ENCODE measurements around the gene GPR4.
A peak's percentile ranks its signal among the peaks of the same experiment; 100 is the strongest.

Gene GPR4

GRCh38 chr19:45590300-45591003 is 11.6 kb downstream of the GPR4 start:
- no peak for DNase-seq (ENCODE audit: low read depth, low spot score)

GRCh38 chr19:45589768-45590167 is 12.2 kb downstream of the GPR4 start:
- no peak for DNase-seq (ENCODE audit: low read depth, low spot score)

DNA sequence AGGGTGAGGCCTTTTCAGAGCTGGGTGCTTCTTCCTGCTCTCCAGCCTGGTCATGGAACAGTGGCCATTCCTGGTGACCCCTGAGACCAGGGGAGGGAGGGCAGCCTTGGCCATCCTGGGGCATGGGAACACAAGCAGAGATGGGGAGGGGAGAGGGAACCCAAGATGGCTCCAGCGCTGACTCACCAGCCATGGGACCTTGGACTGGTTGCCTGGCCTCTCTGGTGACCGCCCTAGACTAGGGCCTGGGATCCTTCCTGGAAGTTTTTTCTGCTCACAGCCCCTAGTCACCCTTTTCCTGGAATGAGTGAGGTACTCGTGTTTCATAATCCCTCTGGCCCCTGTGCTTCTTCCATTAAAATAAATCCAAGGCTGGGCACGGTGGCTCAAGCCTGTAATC is 14.1 kb downstream of the GPR4 start:
- DNase-seq (ENCODE audit: low read depth, low spot score), result no peak

DNA sequence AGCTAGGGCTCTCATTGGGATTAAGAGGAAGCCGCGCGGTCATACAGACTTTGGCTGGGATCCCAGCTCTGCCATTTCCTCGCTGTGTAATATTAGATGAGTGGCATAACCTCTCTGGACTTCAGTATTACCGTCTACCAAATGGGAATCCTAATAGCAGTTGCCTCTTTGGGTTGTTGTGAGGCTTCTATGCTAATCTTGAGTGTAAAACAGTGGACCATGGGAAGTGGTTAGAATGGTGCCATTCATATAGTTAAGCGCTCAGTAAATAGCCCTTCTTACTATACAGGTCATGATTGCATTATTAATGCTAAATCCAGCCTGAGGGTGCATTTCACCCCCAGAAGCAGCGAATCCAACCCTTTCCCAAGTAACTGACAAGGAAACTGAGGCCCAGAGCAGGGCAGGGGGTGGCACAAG is 16.8 kb downstream of the GPR4 start:
- no peak for DNase-seq (ENCODE audit: low read depth, low spot score)

GRCh38 chr19:45584332-45585157 is 17.5 kb downstream of the GPR4 start, which contains the start of gene OPA3:
Gene OPA3, minus strand, starts transcription at chr19:45584802. Its CDS starts 38 bp downstream, at chr19:45584764.
- peak; percentile 100 for DNase-seq (ENCODE audit: low read depth, low spot score)

- peak; percentile 22 for DNase-seq (ENCODE audit: low read depth, low spot score)
Observed at GRCh38 chr19:45581576-45581975, 20.4 kb downstream of the GPR4 start.

DNA sequence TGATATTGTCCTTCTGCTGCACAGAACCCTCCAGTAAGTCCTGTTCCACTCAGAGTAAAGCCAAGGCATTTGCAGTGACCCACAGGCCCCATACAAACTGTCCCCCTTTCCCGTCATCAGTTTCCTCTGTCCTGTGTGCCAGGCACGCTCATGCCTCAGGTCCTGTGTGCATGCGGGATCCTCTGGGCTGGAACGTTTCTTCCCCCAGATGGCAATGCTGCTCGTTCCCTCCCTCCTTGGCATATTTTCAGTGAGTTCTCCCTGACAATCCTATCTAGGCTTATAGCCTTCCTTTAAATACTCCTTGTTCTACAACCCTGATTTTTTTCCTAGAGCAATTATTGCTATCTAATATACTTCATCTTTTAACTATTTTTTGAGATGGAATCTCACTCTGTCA is 23.2 kb downstream of the GPR4 start:
- no peak for DNase-seq (ENCODE audit: low read depth, low spot score)

DNA sequence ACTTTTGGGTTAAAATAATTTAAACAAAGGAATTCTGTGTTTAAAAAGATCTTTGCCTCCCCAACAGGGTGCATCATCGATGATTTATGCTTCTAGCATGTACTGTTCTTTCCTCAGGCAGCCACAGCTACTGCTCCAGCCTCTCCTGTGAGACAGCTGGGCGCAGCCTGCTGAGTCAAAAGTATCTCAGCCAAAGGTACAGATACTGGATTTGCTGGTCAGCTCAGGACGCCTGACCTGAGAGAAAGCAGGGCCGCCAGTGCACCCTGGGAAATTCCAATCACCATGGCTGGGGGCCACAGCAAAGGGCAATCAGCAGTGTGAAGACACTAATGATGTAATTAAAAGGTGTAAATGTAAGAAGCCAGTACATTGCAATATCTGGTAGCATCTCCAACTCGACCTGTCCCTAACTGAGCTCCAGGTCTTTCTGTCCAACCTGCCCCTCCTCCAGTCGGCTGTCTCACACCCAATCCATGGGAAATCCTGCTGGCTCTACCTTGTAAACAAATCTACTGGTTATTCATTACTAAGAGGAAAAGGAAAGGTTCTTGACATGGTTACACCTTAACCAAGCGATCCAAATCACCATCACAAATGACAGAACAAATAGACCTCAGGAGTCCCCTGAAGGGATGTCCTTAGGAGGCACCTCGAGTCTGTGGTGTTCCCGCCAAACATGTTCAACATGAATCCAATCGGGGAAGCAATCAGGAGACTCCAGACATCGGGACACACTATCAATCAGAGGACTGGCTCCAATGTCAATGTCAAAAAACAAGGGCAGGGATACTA is 24.7 kb downstream of the GPR4 start:
- DNase-seq (ENCODE audit: low read depth, low spot score), result peak; percentile 92

DNA sequence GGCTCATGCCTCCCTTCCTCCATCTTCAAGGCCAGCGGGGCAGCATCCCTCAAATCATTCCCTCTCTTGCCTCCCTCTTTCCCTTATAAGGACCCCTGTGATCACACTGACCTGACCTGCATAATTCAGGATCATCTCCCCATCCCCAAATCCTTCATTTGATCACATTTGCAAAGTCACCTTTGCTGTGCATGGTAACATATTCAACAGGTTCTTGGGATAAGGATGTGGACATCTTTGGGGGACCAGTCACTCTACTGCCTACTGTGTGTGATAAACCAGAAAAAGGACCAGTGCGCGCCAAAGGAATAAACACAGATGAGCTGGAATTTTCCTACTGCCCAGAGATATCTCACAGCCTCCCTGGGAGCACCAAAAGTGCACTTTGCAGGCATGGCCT is 25.3 kb downstream of the GPR4 start:
- peak; percentile 19 for DNase-seq (ENCODE audit: low read depth, low spot score)

- no peak for DNase-seq (ENCODE audit: low read depth, low spot score)
Observed at GRCh38 chr19:45575216-45575615, 26.8 kb downstream of the GPR4 start.

- no peak for DNase-seq (ENCODE audit: low read depth, low spot score)
Observed at GRCh38 chr19:45574526-45574925, 27.5 kb downstream of the GPR4 start.

- no peak for DNase-seq (ENCODE audit: low read depth, low spot score)
Observed at GRCh38 chr19:45571457-45572220, 30.4 kb downstream of the GPR4 start.

DNA sequence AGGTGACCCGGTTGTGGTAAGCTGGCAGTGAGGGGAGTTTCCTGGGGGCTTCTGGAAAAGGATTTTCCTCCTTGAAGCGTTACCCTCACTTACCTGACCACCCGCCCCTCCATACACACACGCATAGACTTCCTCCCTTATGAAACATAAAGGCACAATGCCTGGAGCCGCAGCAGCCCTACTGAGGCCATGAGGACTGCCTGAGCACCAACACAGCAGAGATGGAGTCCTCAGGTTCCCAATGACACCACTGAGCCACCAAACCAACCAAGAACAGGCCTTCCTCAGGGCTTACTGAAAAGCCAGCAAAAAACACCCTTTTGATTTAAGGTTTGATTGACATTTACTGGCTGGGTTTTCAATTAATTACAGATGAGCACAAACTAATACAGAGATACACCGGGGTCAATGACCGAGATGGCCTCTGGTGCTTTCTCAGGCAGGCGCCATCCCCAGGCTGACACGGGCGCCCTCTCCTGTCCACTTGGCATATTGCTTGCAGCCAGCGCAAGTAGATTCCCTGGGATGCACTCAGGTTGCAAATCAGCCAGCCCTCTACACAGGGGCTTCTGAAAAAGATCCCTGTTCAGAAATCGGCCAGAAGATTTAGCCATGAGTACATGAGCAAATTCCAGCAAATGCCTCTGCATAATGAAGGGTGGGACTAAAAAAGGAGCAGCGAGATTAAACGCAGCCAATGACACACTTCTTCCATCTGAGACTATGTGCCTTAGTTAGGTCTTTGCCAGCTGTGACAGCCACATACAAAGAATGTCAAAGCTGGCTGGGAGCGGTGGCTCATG is 32.2 kb downstream of the GPR4 start:
- peak; percentile 72 for DNase-seq (ENCODE audit: low read depth, low spot score)

DNA sequence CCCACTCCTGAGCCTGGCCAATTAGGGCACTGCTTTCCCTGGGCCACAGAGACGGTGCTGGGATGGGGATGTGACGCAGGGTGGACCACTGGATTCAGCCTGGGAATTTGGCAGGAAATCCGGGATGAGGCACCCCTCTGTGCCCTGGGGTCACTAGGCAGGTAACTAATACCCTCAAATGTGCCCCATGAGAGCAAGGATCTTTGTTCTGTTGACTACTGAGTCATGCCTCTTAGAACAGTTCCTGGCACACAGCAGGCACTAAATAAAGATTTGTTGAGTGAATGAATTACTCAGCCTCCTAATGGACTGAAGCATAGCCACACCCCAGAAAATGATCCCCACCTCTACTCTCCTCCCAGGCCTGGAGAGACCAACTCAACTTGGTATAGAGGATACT is 33.3 kb downstream of the GPR4 start:
- DNase-seq (ENCODE audit: low read depth, low spot score), result peak; percentile 49

DNA sequence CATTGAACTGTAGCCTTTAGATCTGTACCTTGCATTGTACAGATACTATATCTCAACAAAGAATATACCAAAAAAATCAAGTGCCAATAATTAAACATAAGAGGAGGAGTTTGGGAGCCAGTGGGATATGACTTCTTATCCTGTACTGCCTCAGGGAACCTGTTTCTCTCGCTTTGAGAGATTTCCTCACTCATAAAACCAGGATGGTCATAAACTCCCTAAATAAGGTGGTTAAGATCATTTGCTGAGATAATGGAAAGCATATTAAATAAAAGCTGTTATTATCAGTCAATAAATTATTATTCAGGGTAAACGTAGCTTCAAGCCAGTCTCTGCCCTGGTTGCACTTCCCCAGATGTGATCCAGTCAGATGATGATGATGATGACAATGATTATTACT is 34.4 kb downstream of the GPR4 start:
- no peak for DNase-seq (ENCODE audit: low read depth, low spot score)

DNA sequence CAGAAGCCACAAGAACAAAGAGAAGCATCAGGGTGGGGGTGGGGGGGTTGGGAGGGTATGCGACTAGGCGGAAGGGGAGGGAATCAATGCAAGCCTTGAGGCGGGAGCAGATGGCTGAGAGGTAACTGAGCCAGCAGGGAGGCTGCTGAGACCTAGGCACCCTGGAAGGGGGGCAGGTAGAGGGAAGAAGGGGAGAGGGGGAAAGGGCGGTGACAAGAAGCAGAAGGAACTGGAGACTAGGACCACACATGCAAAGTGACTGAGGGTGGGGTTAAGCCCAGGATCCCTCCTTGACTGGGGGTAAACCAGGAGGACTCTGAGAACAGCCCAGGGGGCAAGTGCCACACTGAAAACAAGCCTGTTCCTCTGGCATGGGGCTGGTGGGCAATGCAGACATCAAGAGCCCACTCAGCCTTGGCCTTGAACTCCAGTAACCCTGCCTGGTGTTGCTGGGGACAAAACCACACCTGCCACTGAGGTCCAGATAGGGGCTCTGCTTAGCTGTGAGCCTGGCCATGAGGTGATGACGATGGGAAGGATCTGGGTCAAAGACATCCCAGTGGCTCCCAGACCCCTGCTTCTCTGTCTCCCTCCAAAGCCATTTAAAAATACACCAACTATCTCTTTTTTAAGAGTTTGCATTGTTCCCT is 37.8 kb downstream of the GPR4 start:
- DNase-seq (ENCODE audit: low read depth, low spot score), result no peak

- DNase-seq (ENCODE audit: low read depth, low spot score), result no peak
Observed at GRCh38 chr19:45560686-45561085, 41.3 kb downstream of the GPR4 start.

DNA sequence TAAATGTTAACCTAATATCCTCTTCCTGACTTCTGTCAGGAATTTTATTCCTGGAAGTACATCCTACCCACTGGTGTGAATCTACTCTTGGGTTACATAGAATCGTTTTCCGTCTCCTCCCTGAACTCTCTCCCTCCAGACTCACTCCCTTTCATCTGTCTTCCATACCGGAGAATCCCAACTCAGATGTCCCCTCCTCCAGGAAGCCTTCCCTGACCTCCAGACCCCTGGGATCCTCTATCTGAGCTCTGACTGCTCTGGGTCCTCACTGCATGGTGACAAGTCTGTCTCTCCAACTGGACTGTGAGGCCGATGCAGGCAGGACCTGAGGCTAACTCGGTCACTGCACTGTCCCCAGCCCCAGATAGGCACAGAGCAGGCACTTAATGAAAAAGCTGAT is 42.0 kb downstream of the GPR4 start:
- no peak for DNase-seq (ENCODE audit: low read depth, low spot score)

DNA sequence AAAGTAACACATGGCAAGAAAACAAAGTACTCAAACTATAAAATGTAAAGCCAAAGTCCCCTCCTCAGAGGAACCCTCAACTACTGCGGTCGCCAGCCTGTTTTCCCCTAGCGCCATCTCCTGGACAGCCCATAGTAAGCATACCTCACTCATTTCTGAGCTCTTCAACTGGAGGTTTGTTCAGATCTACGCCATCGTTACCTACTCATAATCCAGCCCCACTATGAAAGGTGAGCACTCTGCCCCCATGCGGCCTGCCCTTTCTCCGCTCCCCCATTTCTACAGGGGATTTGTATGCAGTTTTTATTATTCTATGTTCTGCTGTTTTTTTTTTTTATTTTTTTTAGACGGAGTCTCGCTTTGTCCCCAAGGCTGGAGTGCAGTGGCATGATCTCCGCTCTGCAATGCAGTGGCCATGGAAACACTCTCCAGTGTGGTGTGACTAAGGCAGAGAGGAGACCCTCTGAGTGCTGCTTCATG is 43.6 kb downstream of the GPR4 start:
- DNase-seq (ENCODE audit: low read depth, low spot score), result peak; percentile 71

- no peak for DNase-seq (ENCODE audit: low read depth, low spot score)
Observed at GRCh38 chr19:45556835-45557234, 45.2 kb downstream of the GPR4 start.
